HG03354 (cell line): ENCODE data around the gene VPS13D.

ENCODE experiments used
- ATAC-seq: cut with Tn5 transposase; IDR thresholded peaks from one replicate; pipeline ENCODE4 v1.9.1; 2021; ENCODE audit warnings: mild to moderate bottlenecking; ENCODE audit not compliant: unreplicated experiment, poor library complexity, severe bottlenecking

Gene VPS13D

DNA sequence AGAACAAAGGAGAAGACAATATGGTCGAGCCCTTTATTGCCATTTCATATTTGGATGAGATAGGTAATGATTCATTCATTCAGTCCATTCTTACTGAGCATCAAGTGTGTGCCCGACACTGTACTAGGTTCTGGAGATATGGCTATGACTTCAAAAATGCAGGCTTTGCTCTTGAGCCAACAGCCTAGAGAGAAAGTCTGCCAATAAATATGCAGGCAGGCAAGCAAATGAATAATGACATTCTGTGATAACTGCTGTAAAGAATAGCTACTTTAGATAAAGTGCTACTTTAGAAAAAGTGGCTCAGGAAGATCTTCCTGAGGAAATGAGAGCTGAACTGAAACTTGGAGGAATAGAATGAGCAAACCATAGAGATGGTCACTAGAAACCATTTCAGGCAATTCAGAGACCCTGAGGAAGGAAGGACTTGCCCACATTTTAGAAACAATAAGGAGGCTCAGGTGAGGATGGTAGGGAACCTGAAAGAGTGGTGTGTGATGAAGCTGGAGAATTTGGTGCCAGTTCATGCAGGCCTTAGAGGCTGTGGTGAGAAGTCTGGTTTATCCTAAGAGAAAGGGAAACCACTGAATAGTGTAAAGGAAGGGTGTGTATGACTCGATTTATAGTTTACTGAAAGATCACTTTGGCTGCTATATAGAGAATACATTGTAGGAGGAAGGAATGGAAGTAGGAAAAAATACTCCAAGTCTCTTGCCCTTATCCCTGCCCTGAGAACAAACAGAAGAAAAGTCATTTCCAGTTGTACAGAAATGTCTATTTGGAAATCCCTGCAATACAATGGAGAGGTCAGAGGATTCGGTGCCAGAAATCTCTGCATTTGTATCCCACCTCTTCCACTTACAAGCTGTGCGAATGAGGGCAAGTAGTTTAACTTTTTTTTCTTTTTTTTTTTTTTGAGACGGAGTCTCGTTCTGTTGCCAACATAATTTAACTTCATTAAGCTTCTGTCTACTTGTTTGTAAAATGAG is 167.9 kb downstream of the VPS13D start:
- ATAC-seq, result no peak

GRCh38 chr1:12398479-12398878 is 168.6 kb downstream of the VPS13D start:
- no peak for ATAC-seq

DNA sequence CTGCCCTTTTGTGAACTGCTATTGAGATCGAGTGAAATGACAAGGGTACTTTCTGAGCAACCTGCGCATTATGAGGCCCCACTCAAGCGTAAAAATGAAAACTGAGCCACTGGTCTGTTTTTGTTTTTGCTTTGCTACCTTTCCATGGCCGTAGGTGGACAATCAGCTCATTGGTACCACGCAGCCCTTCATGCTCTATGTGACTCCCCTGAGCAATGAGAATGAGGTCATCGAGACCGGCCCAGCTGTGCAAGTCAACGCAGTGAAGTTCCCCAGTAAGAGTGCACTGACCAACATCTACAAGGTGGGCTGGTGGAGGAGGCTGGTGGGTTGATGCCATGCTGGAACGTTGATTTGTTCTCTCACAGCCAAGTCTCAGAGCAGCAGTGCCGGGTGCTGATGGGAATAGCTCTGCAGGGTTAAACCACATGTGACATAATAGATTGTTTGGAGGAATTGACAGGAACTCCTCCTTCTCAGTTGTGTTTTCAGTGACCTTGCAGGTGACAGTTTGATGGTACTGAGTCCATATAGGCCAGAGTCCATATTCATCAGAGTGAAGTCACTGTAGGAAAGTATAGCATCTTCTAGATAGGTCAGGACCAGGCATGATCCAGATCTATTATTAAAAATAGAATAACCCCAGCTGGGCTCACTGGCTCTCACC is 170.3 kb downstream of the VPS13D start:
- ATAC-seq, result no peak

DNA sequence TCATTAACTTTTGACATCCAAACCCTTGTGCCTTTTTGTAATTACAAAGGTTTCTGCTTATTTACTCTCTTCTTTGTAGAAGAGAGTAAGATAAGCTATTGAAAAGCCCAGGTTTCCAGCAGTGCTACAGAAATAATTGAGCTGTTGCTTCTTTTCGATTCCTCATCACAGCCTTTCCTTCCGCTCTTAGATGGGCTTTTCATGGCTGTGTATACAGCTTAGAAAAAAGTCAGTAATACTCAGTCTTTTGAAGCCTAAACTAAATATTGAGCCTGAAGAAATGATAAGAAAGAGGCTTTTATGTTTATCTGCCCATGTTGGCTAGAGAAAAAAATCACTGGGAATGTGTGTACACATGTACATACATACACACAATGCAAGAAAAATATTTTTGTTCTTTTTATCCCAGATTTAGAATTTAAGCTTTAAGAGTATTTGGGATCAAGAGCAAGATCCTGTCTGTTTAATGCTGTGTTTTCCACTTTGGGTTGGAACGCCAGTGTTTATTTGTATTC is 172.4 kb downstream of the VPS13D start:
- no peak for ATAC-seq

DNA sequence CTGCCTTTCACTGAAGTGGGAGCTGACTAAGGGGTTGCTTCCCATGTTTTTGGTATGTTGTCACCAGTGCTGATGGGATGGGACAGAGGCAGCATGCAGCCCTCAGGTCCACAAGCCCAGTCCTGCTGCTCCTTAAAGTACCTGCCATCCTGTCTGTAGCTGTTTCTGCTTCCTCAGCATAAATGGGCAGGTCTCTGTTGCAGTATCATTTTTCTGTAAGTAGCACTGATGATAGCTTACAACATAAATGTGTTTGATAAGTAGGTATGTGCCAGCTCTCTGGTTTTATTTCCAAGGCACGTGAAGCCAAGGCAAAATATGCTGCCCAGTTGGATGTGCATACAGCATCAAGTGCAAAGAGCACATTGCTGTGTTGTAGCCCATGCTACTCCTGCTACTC is 173.0 kb downstream of the VPS13D start:
- ATAC-seq, result no peak

GRCh38 chr1:12404918-12405317 is 175.1 kb downstream of the VPS13D start:
- no peak for ATAC-seq

DNA sequence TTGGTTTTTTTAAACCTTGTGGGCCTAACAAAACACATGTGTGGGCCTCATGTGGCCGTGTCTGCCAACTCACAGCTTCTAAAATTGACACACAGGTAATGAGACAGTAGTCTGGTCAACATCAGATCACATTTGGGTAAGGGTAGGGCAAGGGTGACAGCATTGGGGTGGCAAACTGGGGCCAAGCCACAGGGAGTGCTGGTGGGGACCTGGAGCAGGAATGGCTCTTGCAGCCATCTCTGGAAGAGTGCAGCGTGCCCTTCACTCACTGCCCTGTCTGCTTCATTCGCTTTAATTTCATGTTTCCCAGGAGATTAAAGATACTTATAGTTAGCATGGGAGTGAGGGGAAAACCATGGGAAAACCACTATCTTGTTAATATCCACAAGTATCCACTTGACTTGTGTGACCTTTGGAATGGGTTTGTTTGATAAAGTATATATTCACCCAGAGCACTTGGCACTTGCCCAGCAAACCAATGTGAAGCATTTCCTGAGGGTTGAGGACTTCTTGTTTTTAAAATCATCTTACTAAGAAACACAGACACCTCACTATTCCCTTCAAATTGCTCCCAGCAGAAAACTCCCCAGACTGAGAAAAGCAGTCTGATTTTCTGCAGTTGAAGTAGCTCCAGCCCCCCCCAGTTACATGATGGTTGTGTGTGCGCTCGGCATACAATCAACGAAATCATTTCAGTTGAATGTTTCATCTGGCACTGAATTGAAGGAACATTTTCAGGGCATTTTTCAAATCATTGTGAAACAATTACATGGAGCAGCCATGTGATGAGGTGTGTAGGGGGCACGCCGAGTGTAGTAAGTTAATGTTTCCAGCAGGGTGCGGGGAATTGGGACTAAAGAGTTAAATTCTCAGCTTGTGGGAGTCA is 175.7 kb downstream of the VPS13D start:
- ATAC-seq, result no peak

DNA sequence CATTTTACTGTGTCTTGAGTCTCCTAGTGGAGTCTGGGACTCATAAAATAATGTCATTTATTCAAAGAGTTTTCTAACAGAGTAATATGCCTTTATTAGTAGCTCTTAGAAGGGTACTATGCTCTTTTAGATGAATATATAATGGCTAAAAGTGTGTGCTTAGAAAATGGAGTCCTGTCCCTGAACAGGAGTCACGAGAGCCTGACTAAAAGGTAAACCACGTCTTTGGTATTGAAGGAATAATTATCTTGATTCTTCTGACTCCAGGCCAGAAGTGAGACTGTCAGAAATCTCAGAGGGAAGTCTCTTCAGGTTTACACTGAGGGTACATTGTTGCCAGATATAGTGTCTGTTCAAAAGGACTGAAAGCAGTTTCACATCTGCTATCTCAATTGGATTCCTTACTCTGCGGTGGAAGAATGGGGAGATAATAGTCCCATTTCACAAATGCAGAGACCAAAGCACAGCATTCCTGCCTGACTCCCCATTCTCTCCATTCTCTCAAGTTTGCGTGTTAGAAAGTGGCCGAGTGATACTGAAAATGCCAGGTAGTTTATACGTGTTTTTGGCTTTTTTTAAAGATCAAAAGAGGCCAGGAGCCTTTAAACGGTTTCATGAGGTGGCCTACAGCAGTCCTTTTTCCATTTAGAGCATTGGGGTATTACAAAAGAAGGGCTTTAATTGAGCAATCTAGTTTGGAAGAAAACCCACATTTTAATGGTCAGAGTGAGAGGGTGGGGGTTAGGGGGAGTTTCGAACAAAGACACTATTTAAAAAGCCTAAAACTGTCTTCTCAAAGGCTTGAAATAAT is 176.6 kb downstream of the VPS13D start:
- ATAC-seq, result no peak

- ATAC-seq, result no peak
These were observed 177.5 kb downstream of the VPS13D start for GRCh38 chr1:12407050-12407961.

- ATAC-seq, result no peak
These were observed 178.2 kb downstream of the VPS13D start for GRCh38 chr1:12407962-12408454.

GRCh38 chr1:12408662-12409061 is 178.8 kb downstream of the VPS13D start:
- no peak for ATAC-seq

GRCh38 chr1:12409681-12410080 is 179.9 kb downstream of the VPS13D start:
- no peak for ATAC-seq

- no peak for ATAC-seq
These were observed 180.5 kb downstream of the VPS13D start for GRCh38 chr1:12410351-12410750.

DNA sequence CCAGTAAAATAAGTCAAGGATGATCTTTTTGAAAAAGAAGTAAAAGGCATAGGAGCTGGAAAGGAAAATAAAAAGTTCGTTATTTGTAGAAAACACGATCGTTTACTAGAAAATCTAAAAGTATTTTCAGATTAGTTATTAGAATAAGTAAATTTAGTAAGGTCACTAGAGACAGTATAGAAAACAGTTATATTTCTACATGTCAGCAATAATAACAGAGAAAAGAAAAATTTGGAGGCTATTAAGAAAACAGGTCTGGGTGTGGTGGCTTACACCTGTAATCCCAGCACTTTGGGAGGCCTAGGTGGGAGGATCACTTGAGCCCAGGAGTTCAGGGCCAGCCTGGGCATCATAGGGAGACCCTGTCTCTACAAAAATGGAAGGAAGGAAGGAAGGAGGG is 181.3 kb downstream of the VPS13D start:
- ATAC-seq, result no peak

DNA sequence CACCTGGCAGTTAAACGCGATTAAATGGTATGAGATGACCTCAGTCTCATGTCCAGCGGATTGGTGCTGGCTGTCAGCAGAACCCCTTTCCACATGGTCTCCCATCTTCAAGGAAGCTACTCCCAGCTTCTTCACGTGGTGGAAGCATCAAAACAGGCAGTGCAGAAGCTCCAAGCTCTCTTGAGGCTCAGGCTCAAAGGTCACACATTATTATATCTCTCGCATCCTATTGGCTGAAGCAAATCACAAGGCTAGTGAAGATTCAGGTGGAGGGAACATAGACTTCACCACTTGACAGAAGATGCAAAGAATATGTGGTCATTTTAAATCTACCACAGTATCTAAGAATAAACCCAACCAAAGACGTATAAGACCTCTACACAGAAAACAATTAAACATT is 181.9 kb downstream of the VPS13D start:
- ATAC-seq, result no peak

- ATAC-seq, result no peak
These were observed 182.6 kb downstream of the VPS13D start for GRCh38 chr1:12412439-12412838.

GRCh38 chr1:12413664-12414410 is 184.0 kb downstream of the VPS13D start:
- no peak for ATAC-seq
